NCI-H1417 (cell line): ENCODE measurements around the gene SIK1.
"Not testable (repeated sequence)": the region's sequence is repeated elsewhere in the genome, so short reads cannot be mapped to it uniquely, and the experiment has no call there.

Source experiments
- DNase-seq, 3 experiments: peaks; one replicate each; lab custom pipeline; 2025; lab: John Stamatoyannopoulos, UW

SIK1 gene

GRCh38 chr21:43396788-43397438 lies 30.0 kb downstream of the SIK1 start:
- DNase-seq = not testable (repeated sequence)

- not testable (repeated sequence) for DNase-seq
Measured at GRCh38 chr21:43383351-43383750, 43.6 kb downstream of the SIK1 start.

- peak in 2 of 3 experiments; percentile 26 to 50 for DNase-seq
Measured at GRCh38 chr21:43382902-43383301, 44.0 kb downstream of the SIK1 start.

- DNase-seq = not testable (repeated sequence)
Measured at GRCh38 chr21:43380852-43381533, 45.9 kb downstream of the SIK1 start.

GRCh38 chr21:43380337-43380736 lies 46.6 kb downstream of the SIK1 start:
- DNase-seq = not testable (repeated sequence)

- not testable (repeated sequence) for DNase-seq
Measured at GRCh38 chr21:43379626-43380122, 47.3 kb downstream of the SIK1 start.

GRCh38 chr21:43376478-43376882 lies 50.5 kb downstream of the SIK1 start:
- DNase-seq = no peak

- DNase-seq = no peak
Measured at GRCh38 chr21:43375837-43376477, 51.0 kb downstream of the SIK1 start.

GRCh38 chr21:43375006-43375836 lies 51.7 kb downstream of the SIK1 start:
- no peak for DNase-seq

GRCh38 chr21:43374228-43374885 lies 52.6 kb downstream of the SIK1 start:
- no peak for DNase-seq

- no peak for DNase-seq
Measured at GRCh38 chr21:43373362-43374227, 53.3 kb downstream of the SIK1 start.

- DNase-seq = no peak
Measured at GRCh38 chr21:43372663-43373361, 54.1 kb downstream of the SIK1 start.

GRCh38 chr21:43371786-43372185 lies 55.1 kb downstream of the SIK1 start:
- DNase-seq = no peak

GRCh38 chr21:43370888-43371570 lies 55.9 kb downstream of the SIK1 start:
- no peak for DNase-seq

GRCh38 chr21:43370091-43370658 lies 56.8 kb downstream of the SIK1 start:
- peak in 1 of 3 experiments; percentile 48 for DNase-seq

GRCh38 chr21:43369596-43370090 lies 57.3 kb downstream of the SIK1 start:
- no peak for DNase-seq

- peak in 1 of 3 experiments; percentile 66 for DNase-seq
Measured at GRCh38 chr21:43369124-43369523, 57.8 kb downstream of the SIK1 start.

GRCh38 chr21:43368685-43369084 lies 58.2 kb downstream of the SIK1 start:
- no peak for DNase-seq

- no peak for DNase-seq
Measured at GRCh38 chr21:43367859-43368258, 59.1 kb downstream of the SIK1 start.
